ENCODE results near the gene TRIM8.

DNA sequence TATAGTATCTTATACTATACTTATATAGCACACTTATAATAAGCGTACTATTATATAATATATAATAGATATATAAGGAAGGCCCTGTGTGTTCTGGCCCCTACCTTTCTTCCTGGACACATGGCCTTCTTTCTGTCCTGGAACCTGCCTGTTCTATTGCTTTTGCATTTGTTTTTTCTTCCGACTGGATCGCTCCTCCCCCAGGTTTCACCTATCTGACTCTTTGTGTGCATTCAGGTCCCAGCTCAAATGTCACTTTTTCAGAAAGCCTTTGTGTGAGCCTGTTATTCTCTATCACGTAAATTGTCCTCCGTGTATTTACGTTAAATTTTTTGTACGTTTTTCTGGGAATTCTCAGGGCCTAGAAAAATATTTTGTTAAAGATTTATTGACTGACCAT is 2.9 kb upstream of the TRIM8 start:
- TF ChIP-seq CTCF (IDR thresholded peaks at IDR 0.05) (no peak), EZH2phosphoT487 (IDR thresholded peaks at IDR 0.05) (no peak), EZH2 (IDR thresholded peaks at IDR 0.05) (no peak)

Data from neural progenitor cell (in vitro differentiated cells).